ENCODE data around the gene MT2A. TPM values are rescaled to one million over a fixed set of nuclear protein-coding genes. Genes with fewer than 3 reads are reported as not detected.

MT2A gene
- total and polyA plus RNA-seq, 2 of the 13 experiments (the other 11 are each of a cell fraction or from before 2014, with no cell fraction given): 135 to 371 TPM

GRCh38 chr16:56628486-56629350, 20.3 kb downstream of the MT2A start:
- H3K9me3 ChIP-seq (ENCODE audit: low read length): no peaks in the 10 kb centered on the region
- no peak overlapping the region for H3K27ac ChIP-seq (ENCODE audit: extremely low read length, insufficient read depth, low read length)
- H4K20me1 ChIP-seq (ENCODE audit: insufficient read depth, low read length): no peaks in the 10 kb centered on the region
- in situ Hi-C loops (cut with HindIII; ENCODE audit: extremely low pct_ligation_motif_present, low pct_unique_long_range_greater_than_20kb) (no loop called here), intact Hi-C loops (cut with micrococcal nuclease; ENCODE audit: unreplicated experiment) (no loop called here)
- CTCF ChIA-PET (ENCODE audit: low intra/inter-chr PET ratio, low total read pairs): no interaction called here
- peak; percentile 81 for FAIRE-seq
- H3K4me3 ChIP-seq (replicated peaks in 1 of 3; ENCODE audit: insufficient read depth in 1 of 3, low read depth in 2 of 3, low read length in 3 of 3): no peak overlapping the region
- POLR2A ChIA-PET: no interaction called here
- peak; percentile 26 for DNase-seq (ENCODE audit: low spot score)
- peaks cover 51% of the 10 kb centered on the region for H3K4me1 ChIP-seq (ENCODE audit: insufficient read depth, low read length)
- no peak for ATAC-seq
- no peaks in the 10 kb centered on the region for H3K36me3 ChIP-seq (replicated peaks in 1 of 2; ENCODE audit: control insufficient read depth in 1 of 2, insufficient read depth in 2 of 2, low read length in 2 of 2)
- no peaks in the 10 kb centered on the region for H3K79me2 ChIP-seq (ENCODE audit: insufficient read depth, low read length)
- H3K27me3 ChIP-seq (ENCODE audit: control insufficient read depth in 1 of 2, insufficient read depth in 2 of 2, low read length in 2 of 2): peaks cover 6 to 59% of the 10 kb centered on the region in 2 experiments; a peak in 4 of 5 replicates
- 32% methylated on average over 9 of the region's 9 CpGs for WGBS (ENCODE audit: low lambda C conversion rate)
- no peak overlapping the region for H3K9ac ChIP-seq (ENCODE audit: insufficient read depth, low read depth, low read length)
- BruUV-seq (replicated peaks): no TSS peak
- no peak overlapping the region for H3K4me2 ChIP-seq (ENCODE audit: low read depth, low read length)
- no peak overlapping the region for H2AFZ ChIP-seq (ENCODE audit: low read length)
- TF ChIP-seq PCBP2 (optimal IDR thresholded peaks at IDR 0.05; ENCODE audit: low read depth, low read length, poor library complexity, severe bottlenecking) (no peak), TEAD3 (CRISPR knock-in tag; optimal IDR thresholded peaks at IDR 0.05; ENCODE audit: borderline replicate concordance) (peak; percentile 17), MATR3 (CRISPR knock-in tag; IDR thresholded peaks at IDR 0.05) (no peak), CTCF (CRISPR knock-in tag; IDR thresholded peaks at IDR 0.05) (peak; percentile 64), PHB2 (IDR thresholded peaks at IDR 0.05; ENCODE audit: partially characterized antibody) (no peak), ZNF777 (CRISPR knock-in tag; IDR thresholded peaks at IDR 0.05) (no peak), FOXJ3 (CRISPR knock-in tag; IDR thresholded peaks at IDR 0.05; ENCODE audit: borderline replicate concordance) (no peak), RELA (CRISPR knock-in tag; IDR thresholded peaks at IDR 0.05) (no peak), RFX5 (IDR thresholded peaks at IDR 0.05; ENCODE audit: low read depth, low read length) (no peak), ZNF121 (CRISPR knock-in tag; IDR thresholded peaks at IDR 0.05) (0 out of 2 replicates have a peak, but pooled peaks have one; percentile 36), CBFB (CRISPR knock-in tag; IDR thresholded peaks at IDR 0.05) (no peak), SMARCE1 (IDR thresholded peaks at IDR 0.05; ENCODE audit: borderline replicate concordance) (no peak), KLF9 (CRISPR knock-in tag; IDR thresholded peaks at IDR 0.05; ENCODE audit: low read depth) (no peak), SATB2 (CRISPR knock-in tag; IDR thresholded peaks at IDR 0.05) (no peak), ZFY (CRISPR knock-in tag; IDR thresholded peaks at IDR 0.05) (no peak), RAD21 (CRISPR knock-in tag; IDR thresholded peaks at IDR 0.05) (0 out of 2 replicates have a peak, but pooled peaks have one; percentile 28), ZNF33B (CRISPR knock-in tag; IDR thresholded peaks at IDR 0.05) (no peak), GTF3A (CRISPR knock-in tag; conservative IDR thresholded peaks at IDR 0.05) (no peak), STAG1 (CRISPR knock-in tag; IDR thresholded peaks at IDR 0.05) (peak; percentile 63), ZFX (CRISPR knock-in tag; IDR thresholded peaks at IDR 0.05; ENCODE audit: low read depth) (0 out of 2 replicates have a peak, but pooled peaks have one; percentile 26)
- TF ChIP-seq, protein P1, sequence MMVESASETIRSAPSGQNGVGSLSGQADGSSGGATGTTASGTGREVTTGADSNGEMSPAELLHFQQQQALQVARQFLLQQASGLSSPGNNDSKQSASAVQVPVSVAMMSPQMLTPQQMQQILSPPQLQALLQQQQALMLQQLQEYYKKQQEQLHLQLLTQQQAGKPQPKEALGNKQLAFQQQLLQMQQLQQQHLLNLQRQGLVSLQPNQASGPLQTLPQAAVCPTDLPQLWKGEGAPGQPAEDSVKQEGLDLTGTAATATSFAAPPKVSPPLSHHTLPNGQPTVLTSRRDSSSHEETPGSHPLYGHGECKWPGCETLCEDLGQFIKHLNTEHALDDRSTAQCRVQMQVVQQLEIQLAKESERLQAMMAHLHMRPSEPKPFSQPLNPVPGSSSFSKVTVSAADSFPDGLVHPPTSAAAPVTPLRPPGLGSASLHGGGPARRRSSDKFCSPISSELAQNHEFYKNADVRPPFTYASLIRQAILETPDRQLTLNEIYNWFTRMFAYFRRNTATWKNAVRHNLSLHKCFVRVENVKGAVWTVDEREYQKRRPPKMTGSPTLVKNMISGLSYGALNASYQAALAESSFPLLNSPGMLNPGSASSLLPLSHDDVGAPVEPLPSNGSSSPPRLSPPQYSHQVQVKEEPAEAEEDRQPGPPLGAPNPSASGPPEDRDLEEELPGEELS (CRISPR knock-in tag; IDR thresholded peaks at IDR 0.05): no peak
- TF ChIP-seq, protein P2, sequence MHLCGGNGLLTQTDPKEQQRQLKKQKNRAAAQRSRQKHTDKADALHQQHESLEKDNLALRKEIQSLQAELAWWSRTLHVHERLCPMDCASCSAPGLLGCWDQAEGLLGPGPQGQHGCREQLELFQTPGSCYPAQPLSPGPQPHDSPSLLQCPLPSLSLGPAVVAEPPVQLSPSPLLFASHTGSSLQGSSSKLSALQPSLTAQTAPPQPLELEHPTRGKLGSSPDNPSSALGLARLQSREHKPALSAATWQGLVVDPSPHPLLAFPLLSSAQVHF (CRISPR knock-in tag; IDR thresholded peaks at IDR 0.05): no peak
